Trophoblast cell (in vitro differentiated cells and primary cell): ENCODE results near the gene XYLT1.

ENCODE experiments used
- DNase-seq, 2 donors: peaks; one replicate each; pipeline ENCODE4 v3.0.0-alpha.2; 2016
- H2AFZ ChIP-seq: 2 replicates; pipeline ENCODE4 v1.6.1; 2013; ENCODE audit warnings: low read length, moderate library complexity, mild to moderate bottlenecking; ENCODE audit not compliant: insufficient read depth, poor library complexity
- H2AK5ac ChIP-seq: 2 replicates; pipeline ENCODE4 v1.6.1; 2013; ENCODE audit warnings: mild to moderate bottlenecking, low read length
- H2BK120ac ChIP-seq: 2 replicates; pipeline ENCODE4 v1.6.1; 2013; ENCODE audit warnings: low read length, mild to moderate bottlenecking, moderate library complexity; ENCODE audit not compliant: insufficient read depth, poor library complexity
- H2BK12ac ChIP-seq: 2 replicates; pipeline ENCODE4 v1.6.1; 2013; ENCODE audit warnings: mild to moderate bottlenecking, low read length, moderate library complexity
- H2BK5ac ChIP-seq: 2 replicates; pipeline ENCODE4 v1.6.1; 2013; ENCODE audit warnings: low read length, low read depth, moderate library complexity, mild to moderate bottlenecking; ENCODE audit not compliant: poor library complexity
- H3K14ac ChIP-seq: 2 replicates; pipeline ENCODE4 v1.6.1; 2013; ENCODE audit warnings: mild to moderate bottlenecking, low read length
- H3K18ac ChIP-seq: 2 replicates; pipeline ENCODE4 v1.6.1; 2013; ENCODE audit warnings: mild to moderate bottlenecking, low read length
- H3K23ac ChIP-seq: 2 replicates; pipeline ENCODE4 v1.6.1; 2013; ENCODE audit warnings: low read length
- H3K27ac ChIP-seq: 2 replicates; pipeline ENCODE4 v1.5.1; 2013; ENCODE audit warnings: low read depth, mild to moderate bottlenecking, inconsistent platforms, low read length, moderate library complexity
- H3K27me3 ChIP-seq: 2 replicates; pipeline ENCODE4 v1.6.1; 2013; ENCODE audit warnings: inconsistent platforms, mild to moderate bottlenecking, low read length, moderate library complexity; ENCODE audit not compliant: insufficient read depth
- H3K36me3 ChIP-seq, 2 experiments: 1 replicate in 1 of 2; 2 replicates in 1 of 2; pipeline ENCODE4 v1.6.1; 2013; ENCODE audit warnings: low read length in 2 of 2, mild to moderate bottlenecking in 2 of 2, moderate library complexity in 1 of 2; ENCODE audit not compliant: insufficient read depth in 2 of 2, control insufficient read depth in 1 of 2
- H3K4ac ChIP-seq: 2 replicates; pipeline ENCODE4 v1.6.1; 2013; ENCODE audit warnings: low read depth, mild to moderate bottlenecking, low read length, moderate library complexity
- H3K4me1 ChIP-seq, 2 experiments: 1 replicate in 1 of 2; 2 replicates in 1 of 2; pipeline ENCODE4 v1.6.1; 2013; ENCODE audit warnings: low read length in 2 of 2, mild to moderate bottlenecking in 2 of 2, moderate library complexity in 1 of 2; ENCODE audit not compliant: insufficient read depth in 2 of 2, control insufficient read depth in 1 of 2
- H3K4me2 ChIP-seq: 2 replicates; pipeline ENCODE4 v1.6.1; 2013; ENCODE audit warnings: inconsistent platforms, mild to moderate bottlenecking, low read length, moderate library complexity
- H3K4me3 ChIP-seq: 2 replicates; pipeline ENCODE4 v1.5.1; 2013; ENCODE audit warnings: mild to moderate bottlenecking, low read depth, low read length, inconsistent platforms
- H3K79me1 ChIP-seq: one replicate; pipeline ENCODE4 v1.6.1; 2013; ENCODE audit warnings: low read length
- H3K79me2 ChIP-seq: 2 replicates; pipeline ENCODE4 v1.6.1; 2013; ENCODE audit warnings: low read length, mild to moderate bottlenecking; ENCODE audit not compliant: control insufficient read depth, insufficient read depth, poor library complexity
- H3K9ac ChIP-seq: 2 replicates; pipeline ENCODE4 v1.6.1; 2013; ENCODE audit warnings: mild to moderate bottlenecking, low read length
- H3K9me3 ChIP-seq: 2 replicates; pipeline ENCODE4 v1.6.1; 2013; ENCODE audit warnings: low read depth, mild to moderate bottlenecking, control low read depth, inconsistent platforms, low read length; ENCODE audit not compliant: insufficient read depth
- H4K12ac ChIP-seq: 2 replicates; pipeline ENCODE4 v1.6.1; 2013; ENCODE audit warnings: low read depth, mild to moderate bottlenecking, low read length, moderate library complexity
- H4K8ac ChIP-seq: 2 replicates; pipeline ENCODE4 v1.6.1; 2013; ENCODE audit warnings: low read depth, mild to moderate bottlenecking, low read length, moderate library complexity
- H4K91ac ChIP-seq: one replicate; pipeline ENCODE4 v1.6.1; 2013; ENCODE audit warnings: low read depth, mild to moderate bottlenecking, low read length, moderate library complexity
- WGBS: extraction: QIAGEN DNeasy Blood & Tissue Kit; methylation state at CpG from one replicate; pipeline ENCODE4 v1.1.7; 2013; ENCODE audit warnings: missing lambda C conversion rate; ENCODE audit not compliant: insufficient read length, insufficient coverage; ENCODE audit errors: extremely low coverage; 5-methylcytosine and 5-hydroxymethylcytosine counted together

The XYLT1 gene

GRCh38 chr16:17499223-17499902, 28.6 kb upstream of the XYLT1 start:
- Histone ChIP-seq H3K18ac (no peak overlapping the region), H3K4ac (no peak overlapping the region), H3K27ac (no peak overlapping the region), H3K79me1 (peaks cover 2% of the 10 kb centered on the region), H3K36me3 (no peaks in the 10 kb centered on the region), H2AFZ (no peak overlapping the region), H4K12ac (no peak overlapping the region), H4K8ac (no peak overlapping the region), H2BK5ac (no peak overlapping the region), H2AK5ac (no peak overlapping the region), H3K23ac (no peak overlapping the region), H2BK120ac (peak overlapping the region; percentile 20), H3K4me2 (no peak overlapping the region), H3K9ac (no peak overlapping the region), H3K4me1 (peaks cover 3 to 9% of the 10 kb centered on the region in 2 experiments), H3K27me3 (no peaks in the 10 kb centered on the region), H3K79me2 (no peaks in the 10 kb centered on the region), H2BK12ac (no peak overlapping the region), H3K9me3 (no peaks in the 10 kb centered on the region), H3K14ac (no peak overlapping the region), H3K4me3 (no peak overlapping the region), H4K91ac (no peak overlapping the region)
- no CpG with 5 or more reads among the region's 2 CpGs for WGBS
- peak; percentile 56 to 66 for DNase-seq

- Histone ChIP-seq H3K4me1 (peaks cover 3 to 9% of the 10 kb centered on the region in 2 experiments), H3K14ac (no peak overlapping the region), H3K36me3 (no peaks in the 10 kb centered on the region), H3K79me2 (no peaks in the 10 kb centered on the region), H3K9ac (no peak overlapping the region), H3K9me3 (no peaks in the 10 kb centered on the region), H2AK5ac (no peak overlapping the region), H4K8ac (no peak overlapping the region), H2BK5ac (no peak overlapping the region), H3K79me1 (peaks cover 2% of the 10 kb centered on the region), H3K4me3 (no peak overlapping the region), H2BK120ac (no peak overlapping the region), H3K18ac (no peak overlapping the region), H3K4ac (no peak overlapping the region), H3K27ac (no peak overlapping the region), H3K4me2 (no peak overlapping the region), H4K12ac (no peak overlapping the region), H3K27me3 (no peaks in the 10 kb centered on the region), H2AFZ (no peak overlapping the region), H4K91ac (no peak overlapping the region), H3K23ac (no peak overlapping the region), H2BK12ac (no peak overlapping the region)
- DNase-seq: peak; percentile 36 to 64
- WGBS: no CpG with 5 or more reads among the region's 3 CpGs
Measured at GRCh38 chr16:17497648-17498047, 26.9 kb upstream of the XYLT1 start.

DNA sequence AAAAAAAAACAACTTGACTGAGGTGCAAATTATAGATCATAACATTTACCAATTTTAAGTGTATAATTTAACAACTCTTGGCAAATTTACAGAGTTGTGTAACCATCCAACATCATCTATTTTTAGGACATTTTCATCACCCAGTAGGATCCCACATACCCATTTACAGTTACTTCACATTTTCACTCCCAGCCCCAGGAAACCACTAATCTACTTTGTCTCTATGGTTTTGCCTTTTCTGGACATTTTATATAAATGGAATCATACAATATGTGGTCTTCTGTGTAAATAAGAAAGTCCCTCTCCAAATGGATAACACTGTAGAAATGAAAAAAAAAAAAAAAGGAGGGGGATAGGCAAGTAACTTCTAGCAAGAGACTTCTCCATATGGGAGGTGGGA, 26.1 kb upstream of the XYLT1 start:
- no peaks in the 10 kb centered on the region for H3K9me3 ChIP-seq
- no peaks in the 10 kb centered on the region for H3K36me3 ChIP-seq
- DNase-seq: no peak
- no peak overlapping the region for H3K27ac ChIP-seq
- H3K4ac ChIP-seq: no peak overlapping the region
- H2AK5ac ChIP-seq: no peak overlapping the region
- H3K9ac ChIP-seq: no peak overlapping the region
- no peak overlapping the region for H3K4me3 ChIP-seq
- H3K14ac ChIP-seq: no peak overlapping the region
- H3K79me1 ChIP-seq: no peaks in the 10 kb centered on the region
- no peak overlapping the region for H4K91ac ChIP-seq
- no peak overlapping the region for H2BK5ac ChIP-seq
- no peak overlapping the region for H2BK120ac ChIP-seq
- H4K12ac ChIP-seq: no peak overlapping the region
- H2AFZ ChIP-seq: no peak overlapping the region
- no peak overlapping the region for H3K18ac ChIP-seq
- no peak overlapping the region for H3K23ac ChIP-seq
- H3K4me2 ChIP-seq: no peak overlapping the region
- peaks cover 3% of the 10 kb centered on the region in 2 experiments for H3K4me1 ChIP-seq
- no peaks in the 10 kb centered on the region for H3K79me2 ChIP-seq
- H4K8ac ChIP-seq: no peak overlapping the region
- no peaks in the 10 kb centered on the region for H3K27me3 ChIP-seq
- H2BK12ac ChIP-seq: no peak overlapping the region

- no peak overlapping the region for H3K4me3 ChIP-seq
- no peak overlapping the region for H3K4me2 ChIP-seq
- no peak overlapping the region for H3K18ac ChIP-seq
- H3K36me3 ChIP-seq: no peaks in the 10 kb centered on the region
- H3K14ac ChIP-seq: no peak overlapping the region
- H3K23ac ChIP-seq: no peak overlapping the region
- no peak overlapping the region for H2BK12ac ChIP-seq
- peaks cover 0 to 1% of the 10 kb centered on the region in 2 experiments for H3K4me1 ChIP-seq
- no peak for DNase-seq
- no peak overlapping the region for H3K27ac ChIP-seq
- H3K79me2 ChIP-seq: no peaks in the 10 kb centered on the region
- H3K9me3 ChIP-seq: no peaks in the 10 kb centered on the region
- H3K79me1 ChIP-seq: no peaks in the 10 kb centered on the region
- H3K4ac ChIP-seq: no peak overlapping the region
- no peak overlapping the region for H2BK120ac ChIP-seq
- H4K12ac ChIP-seq: no peak overlapping the region
- H3K27me3 ChIP-seq: no peaks in the 10 kb centered on the region
- H3K9ac ChIP-seq: no peak overlapping the region
- no peak overlapping the region for H2AFZ ChIP-seq
- no peak overlapping the region for H4K91ac ChIP-seq
- no peak overlapping the region for H4K8ac ChIP-seq
- no peak overlapping the region for H2BK5ac ChIP-seq
- no peak overlapping the region for H2AK5ac ChIP-seq
Measured at GRCh38 chr16:17493012-17493411, 22.3 kb upstream of the XYLT1 start.
